ENCODE results near the gene BCL11A.
"Not testable (repeated sequence)": the region's sequence is repeated elsewhere in the genome, so short reads cannot be mapped to it uniquely, and the experiment has no call there.

The BCL11A gene

GRCh38 chr2:60429681-60430080 is 123.8 kb downstream of the BCL11A start:
- no peak for DNase-seq (ENCODE audit: low spot score)

GRCh38 chr2:60426880-60427279 is 126.6 kb downstream of the BCL11A start:
- no peak for DNase-seq (ENCODE audit: low spot score)

GRCh38 chr2:60426341-60426740 is 127.1 kb downstream of the BCL11A start:
- no peak for DNase-seq (ENCODE audit: low spot score)

DNA sequence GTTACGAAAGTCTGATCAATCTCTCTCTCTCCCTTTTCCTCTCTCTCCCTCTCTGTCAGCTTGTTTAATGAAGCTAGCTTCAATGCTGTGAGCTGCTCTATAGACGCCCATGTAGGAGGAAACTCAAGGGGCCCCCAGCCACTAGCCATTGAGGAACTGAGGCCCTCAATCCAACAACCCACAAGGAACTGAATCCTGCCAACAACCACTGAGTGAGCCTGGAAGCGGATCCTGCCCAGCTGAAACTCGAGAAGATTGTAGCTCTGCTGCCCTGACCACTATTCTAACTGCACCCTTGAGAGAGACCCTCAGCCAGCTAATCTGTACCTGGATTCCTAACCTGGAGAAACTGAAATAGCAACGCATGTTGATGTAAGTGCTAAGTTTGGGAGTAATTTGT is 129.2 kb downstream of the BCL11A start:
- DNase-seq (ENCODE audit: low spot score) = no peak

GRCh38 chr2:60423505-60423904 is 129.9 kb downstream of the BCL11A start:
- DNase-seq (ENCODE audit: low spot score) = no peak

- no peak for DNase-seq (ENCODE audit: low spot score)
Measured at GRCh38 chr2:60422826-60423483, 130.5 kb downstream of the BCL11A start.

- not testable (repeated sequence) for DNase-seq (ENCODE audit: low spot score)
Measured at GRCh38 chr2:60417210-60417609, 136.2 kb downstream of the BCL11A start.

GRCh38 chr2:60416221-60417008 is 137.0 kb downstream of the BCL11A start:
- DNase-seq (ENCODE audit: low spot score) = no peak

GRCh38 chr2:60415814-60416213 is 137.6 kb downstream of the BCL11A start:
- DNase-seq (ENCODE audit: low spot score) = no peak

DNA sequence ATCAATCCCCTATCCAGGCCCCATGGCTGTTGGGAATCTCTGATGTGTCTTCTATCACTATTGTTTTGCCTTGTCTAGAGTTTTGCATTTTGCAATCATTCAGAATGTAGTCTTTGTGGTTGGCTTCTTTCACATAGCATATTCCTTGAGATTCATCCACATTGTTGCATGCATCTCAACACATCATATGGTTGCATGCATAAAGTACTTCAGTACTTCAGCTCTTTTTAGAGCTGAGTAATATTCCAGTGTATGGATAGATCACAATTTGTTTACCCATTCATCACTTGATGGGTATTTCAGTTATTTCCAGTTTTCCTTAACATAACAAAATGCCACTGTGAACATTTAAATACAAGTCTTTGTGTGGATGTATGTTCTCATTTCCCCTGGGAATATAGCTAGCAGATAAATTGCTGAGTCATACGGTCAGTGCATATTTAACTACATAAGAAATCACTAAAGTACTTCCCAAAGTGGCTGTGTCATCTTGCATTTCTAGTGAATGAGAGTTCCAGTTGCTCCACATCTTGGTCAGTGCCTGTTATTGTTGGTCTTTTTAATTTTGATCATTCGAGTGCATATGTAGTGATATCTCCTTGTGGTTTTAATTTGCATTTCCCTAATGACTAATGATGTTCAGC is 138.8 kb downstream of the BCL11A start:
- no peak for DNase-seq (ENCODE audit: low spot score)

DNA sequence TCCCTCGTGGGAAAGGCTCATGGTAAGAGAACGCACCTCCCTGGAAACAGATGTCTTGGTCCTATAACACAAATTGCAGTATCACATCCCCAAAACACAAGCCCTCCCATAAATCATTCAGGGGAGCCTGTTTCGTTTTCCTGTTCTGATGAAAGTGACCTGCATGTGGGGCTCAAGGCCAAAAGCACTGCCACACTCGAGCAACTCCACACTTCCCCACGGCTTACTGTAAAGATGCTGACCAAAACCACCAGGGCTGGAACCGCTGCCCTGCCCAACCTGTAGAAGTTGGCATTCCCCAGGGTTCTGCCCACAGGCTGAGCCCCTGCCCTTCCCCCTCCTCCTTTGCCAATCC is 139.7 kb downstream of the BCL11A start:
- no peak for DNase-seq (ENCODE audit: low spot score)

GRCh38 chr2:60413069-60413813 is 140.2 kb downstream of the BCL11A start:
- DNase-seq (ENCODE audit: low spot score) = no peak

DNA sequence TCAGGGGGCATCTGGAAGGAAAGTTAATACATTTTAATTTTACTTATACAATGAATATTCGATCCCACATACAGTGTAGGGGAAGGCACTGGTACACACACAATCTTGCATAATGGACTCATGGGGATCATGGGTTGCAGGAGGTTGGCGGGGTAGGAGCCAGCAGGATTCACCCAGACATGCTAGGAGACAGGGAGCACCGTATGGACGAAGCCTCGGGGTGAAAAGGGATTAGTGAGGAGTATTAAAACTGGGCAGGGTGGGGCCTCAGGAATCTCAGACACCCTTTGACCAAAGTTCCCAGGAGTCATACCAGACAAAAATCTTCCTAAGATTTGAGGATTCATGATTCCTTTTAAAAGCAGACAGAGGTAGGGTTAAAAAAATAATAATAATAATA is 140.8 kb downstream of the BCL11A start:
- DNase-seq (ENCODE audit: low spot score) = no peak

DNA sequence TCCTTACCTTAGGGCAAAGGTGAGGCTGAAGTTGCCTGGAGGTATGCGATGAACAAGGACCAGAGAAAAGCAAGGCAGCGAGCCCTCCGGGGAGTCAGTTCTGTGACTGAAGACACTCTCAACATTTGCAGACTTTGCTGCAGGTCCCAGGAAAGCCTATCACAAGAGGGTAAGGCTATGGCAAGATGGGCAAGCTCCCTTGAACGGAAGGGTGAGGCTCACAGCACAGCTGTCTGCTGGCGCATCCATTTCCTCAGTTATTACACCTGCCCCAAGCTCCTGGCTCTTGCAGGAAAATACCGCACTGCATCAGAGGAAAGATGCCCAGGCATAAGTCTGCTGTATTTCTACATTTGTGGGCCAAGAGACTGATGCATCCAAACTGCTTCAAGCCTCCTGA is 141.4 kb downstream of the BCL11A start:
- no peak for DNase-seq (ENCODE audit: low spot score)

GRCh38 chr2:60411295-60411694 is 142.2 kb downstream of the BCL11A start:
- no peak for DNase-seq (ENCODE audit: low spot score)

DNA sequence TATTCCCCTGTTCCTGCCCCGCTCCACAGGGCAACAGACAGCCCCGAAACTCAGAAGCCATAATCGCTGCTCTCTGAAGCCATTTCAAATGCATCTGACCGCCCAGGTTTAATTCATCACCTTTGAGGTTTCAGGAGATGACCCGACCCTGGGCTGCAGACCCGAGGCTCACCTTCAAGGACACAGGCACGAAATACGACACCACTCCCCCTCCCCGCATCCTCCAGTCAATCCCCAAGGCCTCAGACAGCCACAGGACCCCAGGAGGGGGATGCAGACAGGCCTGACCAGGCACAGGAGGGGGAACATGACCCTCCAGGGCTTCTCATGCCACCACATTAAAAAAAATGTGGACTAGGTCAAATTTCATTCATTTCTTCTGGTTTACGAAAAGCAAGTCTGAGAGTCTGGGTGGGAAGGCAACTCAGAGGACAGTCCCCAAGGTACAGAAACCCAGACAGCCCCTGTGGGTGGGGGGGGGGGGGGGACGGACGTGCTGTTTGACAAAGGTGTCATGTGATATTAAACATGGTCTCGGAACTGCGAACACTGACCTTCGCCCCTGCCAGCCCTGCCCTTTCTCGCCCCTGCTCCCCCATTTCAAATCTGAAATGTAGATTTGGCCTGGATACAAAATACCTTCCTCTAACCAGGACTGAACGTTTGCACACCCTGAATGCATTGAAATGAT is 142.9 kb downstream of the BCL11A start:
- DNase-seq (ENCODE audit: low spot score) = no peak

GRCh38 chr2:60409531-60409871 is 144.0 kb downstream of the BCL11A start:
- DNase-seq (ENCODE audit: low spot score) = no peak

- no peak for DNase-seq (ENCODE audit: low spot score)
Measured at GRCh38 chr2:60408811-60409530, 144.5 kb downstream of the BCL11A start.

GRCh38 chr2:60408207-60408606 is 145.2 kb downstream of the BCL11A start:
- no peak for DNase-seq (ENCODE audit: low spot score)

DNA sequence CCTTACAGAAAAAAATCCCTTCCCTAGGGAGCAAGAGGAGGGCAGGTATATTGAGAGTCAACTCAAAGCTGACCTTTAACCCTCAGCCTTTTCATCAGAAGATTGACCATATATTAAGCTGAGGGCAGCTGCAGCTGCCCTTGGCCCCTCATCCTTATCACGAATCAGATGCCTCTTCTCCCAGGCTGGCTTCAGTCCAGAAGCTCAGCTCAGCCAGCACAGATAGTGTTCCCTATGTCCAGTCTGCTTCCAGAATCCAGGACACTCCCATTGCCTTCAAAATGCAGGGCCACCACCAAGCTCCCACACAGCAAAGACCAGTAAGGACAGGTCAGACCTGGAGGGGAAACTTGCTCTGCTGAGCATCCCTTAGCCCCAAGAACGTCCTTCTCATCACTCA is 146.1 kb downstream of the BCL11A start:
- no peak for DNase-seq (ENCODE audit: low spot score)

DNA sequence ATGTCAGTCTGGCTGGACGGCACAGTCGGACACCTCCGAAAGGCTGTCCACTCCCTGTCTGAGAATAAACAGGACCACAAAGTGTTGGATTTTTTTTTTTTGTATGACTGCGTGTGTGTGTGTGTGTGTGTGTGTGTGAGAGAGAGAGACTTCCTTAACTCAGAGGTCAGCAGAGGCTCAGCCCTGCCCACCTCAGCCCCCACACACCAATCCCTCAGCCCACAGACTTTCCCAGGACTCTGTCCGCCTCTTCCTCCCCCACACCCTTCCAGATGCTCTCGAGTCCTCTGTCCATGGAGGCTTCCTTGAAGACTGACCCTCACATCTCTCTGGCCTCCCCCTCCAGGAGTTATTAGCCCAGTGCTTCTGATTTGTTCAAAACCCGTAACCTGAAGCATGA is 147.3 kb downstream of the BCL11A start:
- DNase-seq (ENCODE audit: low spot score) = no peak

Data from GM03348 (cell line).